CD14-positive monocyte (primary cell): ENCODE measurements around the gene LRRK1. TPM values are rescaled to one million over a fixed set of nuclear protein-coding genes. Genes with fewer than 3 reads are reported as not detected.

Experiments used
- DNase-seq, 3 donors: peaks; one replicate each; pipeline ENCODE4 v3.0.0-alpha.2; 2011 to 2022
- H2AFZ ChIP-seq: 2 replicates; pipeline ENCODE4 v1.6.0; 2012; ENCODE audit warnings: mild to moderate bottlenecking, low read depth, low read length, inconsistent platforms; ENCODE audit not compliant: insufficient read depth, poor library complexity, severe bottlenecking
- H3K27ac ChIP-seq, 2 donors: 1 replicate in 1 of 2; 2 replicates in 1 of 2; pipeline ENCODE4 v1.5.1; 2012 to 2013; ENCODE audit warnings: low read length in 2 of 2, control low read depth in 1 of 2, inconsistent platforms in 1 of 2, low read depth in 1 of 2, mild to moderate bottlenecking in 1 of 2
- H3K27me3 ChIP-seq, 2 donors: one replicate each; pipeline versions ENCODE4 v1.6.0 to v1.6.1; 2011 to 2013; ENCODE audit warnings: low read length in 2 of 2; ENCODE audit not compliant: control insufficient read depth in 2 of 2, insufficient read depth in 2 of 2
- H3K36me3 ChIP-seq, 2 donors: replicated peaks in 1 of 2; 1 replicate in 1 of 2; 2 replicates in 1 of 2; pipeline versions ENCODE4 v1.5.1 to v1.6.1; 2012 to 2013; ENCODE audit warnings: low read length in 2 of 2, control low read depth in 1 of 2, inconsistent platforms in 1 of 2, mild to moderate bottlenecking in 1 of 2; ENCODE audit not compliant: insufficient read depth in 2 of 2, control insufficient read depth in 1 of 2
- H3K4me1 ChIP-seq, 2 donors: 1 replicate in 1 of 2; 2 replicates in 1 of 2; pipeline versions ENCODE4 v1.5.1 to v1.6.1; 2012 to 2013; ENCODE audit warnings: low read length in 2 of 2, control low read depth in 1 of 2, inconsistent platforms in 1 of 2, mild to moderate bottlenecking in 1 of 2, moderate library complexity in 1 of 2; ENCODE audit not compliant: insufficient read depth in 2 of 2, control insufficient read depth in 1 of 2
- H3K4me2 ChIP-seq: replicated peaks from 2 replicates; pipeline ENCODE3; 2012; ENCODE audit warnings: low read length, moderate library complexity, mild to moderate bottlenecking; ENCODE audit not compliant: poor library complexity, severe bottlenecking; ENCODE audit errors: extremely low read depth
- H3K4me3 ChIP-seq, 3 experiments: fragments of 200-600 bp in 1 of 3; sonication (generic) in 1 of 3; replicated peaks in 1 of 3; 1 replicate in 2 of 3; 2 replicates in 1 of 3; pipeline ENCODE4 v1.5.1; 2011 to 2013; ENCODE audit warnings: low read length in 3 of 3, mild to moderate bottlenecking in 3 of 3, control low read depth in 2 of 3, low read depth in 2 of 3, inconsistent platforms in 1 of 3, moderate library complexity in 1 of 3
- H3K79me2 ChIP-seq: 2 replicates; pipeline ENCODE4 v1.6.0; 2012; ENCODE audit warnings: mild to moderate bottlenecking, control low read depth, inconsistent platforms, low read length, moderate library complexity; ENCODE audit not compliant: insufficient read depth
- H3K9ac ChIP-seq: 2 replicates; pipeline ENCODE4 v1.6.0; 2017; ENCODE audit warnings: low read length, mild to moderate bottlenecking; ENCODE audit not compliant: insufficient read depth, poor library complexity, severe bottlenecking
- H3K9me3 ChIP-seq, 2 donors: replicated peaks in 1 of 2; 1 replicate in 1 of 2; 2 replicates in 1 of 2; pipeline versions ENCODE4 v1.5.1 to v1.6.1; 2012 to 2013; ENCODE audit warnings: low read length in 2 of 2, control low read depth in 1 of 2; ENCODE audit not compliant: control insufficient read depth in 1 of 2, insufficient read depth in 1 of 2
- H4K20me1 ChIP-seq: 2 replicates; pipeline ENCODE4 v1.6.0; 2012; ENCODE audit warnings: mild to moderate bottlenecking, low read length, control low read depth, moderate library complexity; ENCODE audit not compliant: insufficient read depth
- H3K27ac Mint-ChIP-seq, 7 donors: one replicate each; pipeline ENCODE4 v1.8.0; 2020; ENCODE audit warnings: mild to moderate bottlenecking in 7 of 7, mixed read lengths in 7 of 7, moderate library complexity in 6 of 7, inconsistent platforms in 2 of 7
- H3K27me3 Mint-ChIP-seq, 3 donors: one replicate each; pipeline ENCODE4 v1.8.0; 2021 to 2022; ENCODE audit warnings: low read depth in 3 of 3, mild to moderate bottlenecking in 3 of 3, mixed read lengths in 3 of 3, moderate library complexity in 3 of 3, inconsistent platforms in 1 of 3
- H3K36me3 Mint-ChIP-seq, 2 donors: one replicate each; pipeline ENCODE4 v1.8.0; 2020; ENCODE audit warnings: mixed read lengths in 2 of 2, inconsistent platforms in 1 of 2, mild to moderate bottlenecking in 1 of 2
- H3K4me1 Mint-ChIP-seq: one replicate; pipeline ENCODE4 v1.8.0; 2020; ENCODE audit warnings: mild to moderate bottlenecking, mixed read lengths
- H3K4me3 Mint-ChIP-seq, 2 donors: one replicate each; pipeline ENCODE4 v1.8.0; 2020; ENCODE audit warnings: mild to moderate bottlenecking in 2 of 2, mixed read lengths in 2 of 2, moderate library complexity in 1 of 2
- H3K9me3 Mint-ChIP-seq, 7 donors: one replicate each; pipeline ENCODE4 v1.8.0; 2020 to 2022; ENCODE audit warnings: mixed read lengths in 7 of 7, mild to moderate bottlenecking in 6 of 7, moderate library complexity in 6 of 7, inconsistent platforms in 2 of 7
- WGBS: methylation state at CpG from one replicate; pipeline ENCODE4 v1.1.5; 2013; ENCODE audit warnings: missing lambda C conversion rate; ENCODE audit not compliant: insufficient coverage; 5-methylcytosine and 5-hydroxymethylcytosine counted together
- intact Hi-C, 2 donors: fragments of 100-400 bp; cut with micrococcal nuclease; formaldehyde crosslinking; loops; one replicate each; pipeline versions ENCODE4 v1.15.0 to v1.15.1; 2023
- polyA plus RNA-seq, 3 donors: library from polyadenylated mRNA; depleted of rRNA in 1 of 3; unstranded in 2 of 3; stranded (reverse) in 1 of 3; fragments of 300-500 nt in 2 of 3; fragments of >200 nt in 1 of 3; fragmentation: Illumina TruSeq in 2 of 3; gene quantifications; 1 replicate in 2 of 3; 2 replicates in 1 of 3; pipeline ENCODE4 v1.2.3, GENCODE V29; 2012 to 2021
- TF ChIP-seq, protein P1 (sequence below): fragments of 200-600 bp; IDR thresholded peaks from one replicate; pipeline ENCODE4 v1.8.0; 2022; ENCODE audit warnings: antibody characterized with exemption, mild to moderate bottlenecking

LRRK1 gene
- polyA plus RNA-seq, 3 donors: 1.7 to 18.9 (median 5.4) TPM

DNA sequence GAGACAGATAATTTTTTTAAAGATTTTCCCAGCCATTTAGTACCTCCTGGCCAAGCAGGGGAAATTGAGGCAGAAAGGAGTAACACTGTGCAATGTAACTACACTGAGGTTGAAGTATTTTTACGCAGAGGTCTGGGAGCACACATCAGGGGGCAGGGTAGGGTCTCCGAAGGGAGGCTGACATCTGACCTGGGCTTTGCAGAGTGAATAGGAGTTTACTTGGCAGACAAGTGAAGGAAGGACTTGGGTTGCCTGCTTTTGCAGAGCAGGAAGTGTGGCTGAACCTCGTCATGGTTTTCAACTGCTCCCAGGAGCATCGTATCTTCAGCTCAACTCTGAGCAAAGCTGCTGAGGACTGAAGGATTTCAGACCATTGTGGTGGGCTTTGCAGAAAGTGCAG lies 66.2 kb downstream of the LRRK1 start:
- H3K36me3 ChIP-seq: peaks cover 49 to 95% of the 10 kb centered on the region in 2 donors
- H3K4me1 ChIP-seq: no peaks in the 10 kb centered on the region
- no peak overlapping the region for H3K4me2 ChIP-seq
- no peak overlapping the region for H3K9ac ChIP-seq
- H3K4me3 ChIP-seq: no peak overlapping the region
- WGBS: 86% methylated on average over 4 of the region's 4 CpGs
- Mint-ChIP-seq H3K36me3 (peaks cover 78 to 87% of the 10 kb centered on the region in 2 donors), H3K9me3 (peaks cover 0 to 6% (median 2%) of the 10 kb centered on the region in 7 donors), H3K4me1 (no peaks in the 10 kb centered on the region), H3K27ac (peak overlapping the region in 2 of 7 donors; percentile 8 to 9), H3K4me3 (no peak overlapping the region), H3K27me3 (no peaks in the 10 kb centered on the region)
- H3K27ac ChIP-seq: no peak overlapping the region
- TF ChIP-seq, protein P1, sequence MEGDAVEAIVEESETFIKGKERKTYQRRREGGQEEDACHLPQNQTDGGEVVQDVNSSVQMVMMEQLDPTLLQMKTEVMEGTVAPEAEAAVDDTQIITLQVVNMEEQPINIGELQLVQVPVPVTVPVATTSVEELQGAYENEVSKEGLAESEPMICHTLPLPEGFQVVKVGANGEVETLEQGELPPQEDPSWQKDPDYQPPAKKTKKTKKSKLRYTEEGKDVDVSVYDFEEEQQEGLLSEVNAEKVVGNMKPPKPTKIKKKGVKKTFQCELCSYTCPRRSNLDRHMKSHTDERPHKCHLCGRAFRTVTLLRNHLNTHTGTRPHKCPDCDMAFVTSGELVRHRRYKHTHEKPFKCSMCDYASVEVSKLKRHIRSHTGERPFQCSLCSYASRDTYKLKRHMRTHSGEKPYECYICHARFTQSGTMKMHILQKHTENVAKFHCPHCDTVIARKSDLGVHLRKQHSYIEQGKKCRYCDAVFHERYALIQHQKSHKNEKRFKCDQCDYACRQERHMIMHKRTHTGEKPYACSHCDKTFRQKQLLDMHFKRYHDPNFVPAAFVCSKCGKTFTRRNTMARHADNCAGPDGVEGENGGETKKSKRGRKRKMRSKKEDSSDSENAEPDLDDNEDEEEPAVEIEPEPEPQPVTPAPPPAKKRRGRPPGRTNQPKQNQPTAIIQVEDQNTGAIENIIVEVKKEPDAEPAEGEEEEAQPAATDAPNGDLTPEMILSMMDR: no peak
- no peaks in the 10 kb centered on the region for H3K9me3 ChIP-seq
- intact Hi-C loops: no loop called here
- no peak overlapping the region for H2AFZ ChIP-seq
- H4K20me1 ChIP-seq: peaks cover 8% of the 10 kb centered on the region
- no peak for DNase-seq
- H3K27me3 ChIP-seq: no peaks in the 10 kb centered on the region
- no peaks in the 10 kb centered on the region for H3K79me2 ChIP-seq

DNA sequence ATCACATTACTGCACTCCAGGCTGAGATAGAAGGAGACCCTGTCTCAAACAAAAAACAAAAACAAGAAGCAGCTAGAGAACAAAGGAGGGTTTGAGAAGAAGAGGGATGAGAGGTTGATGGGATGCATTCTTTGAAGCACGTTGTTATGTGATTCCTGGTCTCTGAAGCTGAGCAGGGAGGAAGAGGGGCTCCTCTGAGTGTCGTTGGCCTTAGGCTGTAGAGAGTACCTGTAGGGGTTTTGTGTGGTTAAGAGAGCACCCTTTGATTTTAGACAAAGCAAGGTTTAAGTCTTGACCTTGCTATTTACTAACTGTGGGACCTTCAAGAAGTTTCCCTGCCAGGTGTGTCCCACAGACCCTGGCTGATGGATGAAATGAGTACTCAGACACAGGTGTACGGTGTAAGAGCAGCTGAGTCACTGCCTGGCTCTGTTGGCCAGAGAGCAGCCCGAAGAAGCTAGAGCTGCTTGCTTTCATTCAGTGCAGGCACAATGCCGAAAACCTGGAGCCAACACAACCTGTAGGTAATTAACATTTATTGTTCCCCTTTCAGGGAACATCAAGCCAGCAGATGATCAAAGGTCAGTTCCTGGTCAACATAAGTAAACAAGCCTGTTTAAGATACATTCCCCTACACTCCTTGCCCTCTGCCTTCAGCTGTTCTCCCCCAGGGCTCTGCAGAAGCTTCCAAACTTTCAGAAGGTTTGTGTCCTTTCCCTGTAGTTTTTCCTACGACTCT lies 67.2 kb downstream of the LRRK1 start:
- no peak overlapping the region for H3K4me2 ChIP-seq
- no peak for DNase-seq
- TF ChIP-seq, protein P1: no peak
- H3K4me1 ChIP-seq: no peaks in the 10 kb centered on the region
- intact Hi-C loops: no loop called here
- peaks cover 82 to 91% of the 10 kb centered on the region in 2 donors for H3K36me3 Mint-ChIP-seq
- H3K27ac ChIP-seq: no peak overlapping the region
- H3K4me1 Mint-ChIP-seq: no peaks in the 10 kb centered on the region
- H3K9ac ChIP-seq: no peak overlapping the region
- H2AFZ ChIP-seq: no peak overlapping the region
- 92% methylated on average over 6 of the region's 6 CpGs for WGBS
- no peaks in the 10 kb centered on the region for H3K79me2 ChIP-seq
- peaks cover 49 to 94% of the 10 kb centered on the region in 2 donors for H3K36me3 ChIP-seq
- H3K9me3 ChIP-seq: no peaks in the 10 kb centered on the region
- no peaks in the 10 kb centered on the region for H3K27me3 Mint-ChIP-seq
- no peaks in the 10 kb centered on the region for H3K27me3 ChIP-seq
- peaks cover 0 to 6% (median 2%) of the 10 kb centered on the region in 7 donors for H3K9me3 Mint-ChIP-seq
- H4K20me1 ChIP-seq: peaks cover 8% of the 10 kb centered on the region
- peak overlapping the region in 3 of 7 donors; percentile 9 to 55 (median 15) for H3K27ac Mint-ChIP-seq
- H3K4me3 Mint-ChIP-seq: no peak overlapping the region
- H3K4me3 ChIP-seq: no peak overlapping the region
